Measurements from ENCODE around the gene PLXNA4.

Gene PLXNA4

DNA sequence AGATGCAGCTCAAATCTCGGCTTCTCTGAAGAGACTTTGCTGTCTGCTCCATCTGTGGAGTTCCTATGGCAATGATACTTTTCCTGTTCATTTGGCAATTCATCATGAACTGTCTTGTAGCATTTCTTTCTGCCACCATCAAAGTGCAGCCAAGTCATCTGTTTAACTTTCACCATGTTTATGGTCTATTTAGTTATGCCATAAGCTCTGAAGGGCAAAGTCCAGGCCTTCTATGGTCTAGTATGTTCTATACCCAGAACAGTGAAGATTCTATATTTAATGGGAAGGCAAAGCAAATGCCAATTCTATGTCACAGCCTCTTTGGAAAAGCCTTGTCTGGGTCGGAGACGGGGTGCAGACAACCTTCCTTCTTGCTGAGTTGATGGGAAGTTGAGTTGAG is 472.6 kb downstream of the PLXNA4 start:
- no peak overlapping the region for H3K4me3 ChIP-seq (ENCODE audit: low read depth, low read length)
- TF ChIP-seq, protein P1, sequence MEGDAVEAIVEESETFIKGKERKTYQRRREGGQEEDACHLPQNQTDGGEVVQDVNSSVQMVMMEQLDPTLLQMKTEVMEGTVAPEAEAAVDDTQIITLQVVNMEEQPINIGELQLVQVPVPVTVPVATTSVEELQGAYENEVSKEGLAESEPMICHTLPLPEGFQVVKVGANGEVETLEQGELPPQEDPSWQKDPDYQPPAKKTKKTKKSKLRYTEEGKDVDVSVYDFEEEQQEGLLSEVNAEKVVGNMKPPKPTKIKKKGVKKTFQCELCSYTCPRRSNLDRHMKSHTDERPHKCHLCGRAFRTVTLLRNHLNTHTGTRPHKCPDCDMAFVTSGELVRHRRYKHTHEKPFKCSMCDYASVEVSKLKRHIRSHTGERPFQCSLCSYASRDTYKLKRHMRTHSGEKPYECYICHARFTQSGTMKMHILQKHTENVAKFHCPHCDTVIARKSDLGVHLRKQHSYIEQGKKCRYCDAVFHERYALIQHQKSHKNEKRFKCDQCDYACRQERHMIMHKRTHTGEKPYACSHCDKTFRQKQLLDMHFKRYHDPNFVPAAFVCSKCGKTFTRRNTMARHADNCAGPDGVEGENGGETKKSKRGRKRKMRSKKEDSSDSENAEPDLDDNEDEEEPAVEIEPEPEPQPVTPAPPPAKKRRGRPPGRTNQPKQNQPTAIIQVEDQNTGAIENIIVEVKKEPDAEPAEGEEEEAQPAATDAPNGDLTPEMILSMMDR (IDR thresholded peaks at IDR 0.05; ENCODE audit: low read depth, low read length) = no peak

DNA sequence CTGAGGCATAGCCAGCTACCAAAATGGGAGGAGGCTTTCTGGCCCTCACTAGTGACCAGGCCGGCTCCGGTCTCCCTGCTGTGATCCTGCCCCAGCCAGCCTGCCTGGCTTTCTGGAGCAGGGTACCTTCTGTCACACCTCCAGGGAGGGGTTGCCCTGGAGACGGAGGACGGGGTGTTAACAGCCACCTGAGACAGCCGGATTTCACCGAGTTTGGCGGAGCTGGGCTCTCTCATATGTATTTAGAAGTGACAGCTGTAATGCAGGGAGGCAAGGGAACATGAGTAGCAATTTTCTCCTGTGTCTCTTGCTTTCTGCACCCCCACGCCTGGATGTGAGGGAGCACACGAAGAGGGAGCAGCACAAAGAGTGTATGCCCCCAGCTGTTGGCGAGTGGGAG is 473.3 kb downstream of the PLXNA4 start:
- TF ChIP-seq, protein P1 (IDR thresholded peaks at IDR 0.05; ENCODE audit: low read depth, low read length) = no peak
- H3K4me3 ChIP-seq (ENCODE audit: low read depth, low read length) = no peak overlapping the region

DNA sequence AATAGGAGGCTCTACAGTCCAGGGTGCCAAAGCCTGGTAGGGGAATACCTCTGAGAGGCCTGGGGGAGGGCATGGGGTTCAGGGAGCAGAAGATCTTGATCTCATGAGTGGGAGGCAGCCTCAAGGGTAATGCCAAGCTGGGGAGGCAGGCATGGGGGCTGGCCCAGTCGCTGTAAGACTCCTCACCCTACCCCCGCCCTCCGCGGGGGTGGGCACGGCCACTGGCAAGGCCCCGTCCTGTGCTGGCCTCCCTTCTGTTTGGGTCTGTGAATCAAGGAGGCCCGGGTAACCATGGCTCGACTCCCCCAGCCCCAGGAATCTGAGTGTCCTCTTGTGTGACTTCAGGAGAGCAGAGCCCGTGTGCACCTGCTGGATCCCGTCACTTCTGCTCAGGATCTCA is 473.9 kb downstream of the PLXNA4 start:
- H3K4me3 ChIP-seq (ENCODE audit: low read depth, low read length) = no peak overlapping the region
- TF ChIP-seq, protein P1 (IDR thresholded peaks at IDR 0.05; ENCODE audit: low read depth, low read length) = no peak

DNA sequence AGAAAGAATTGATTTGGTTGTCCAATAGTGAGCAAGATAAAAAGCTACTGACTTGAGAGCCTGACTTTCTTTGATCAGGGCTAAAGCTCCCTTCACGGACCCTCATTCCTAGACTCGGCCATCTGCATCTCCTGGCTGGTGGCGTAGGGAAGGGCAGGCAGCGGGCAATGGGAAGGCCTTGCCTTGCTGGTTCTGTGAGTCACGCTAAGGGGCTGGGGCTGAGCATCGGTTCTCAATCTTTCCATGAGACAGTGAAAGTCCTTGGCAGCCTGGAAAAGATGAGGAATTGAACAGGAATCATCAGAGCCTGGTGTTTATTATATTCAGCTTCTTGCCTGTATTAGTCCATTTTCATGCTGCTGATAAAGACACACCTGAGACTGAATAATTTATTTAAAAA is 475.3 kb downstream of the PLXNA4 start:
- TF ChIP-seq, protein P1 (IDR thresholded peaks at IDR 0.05; ENCODE audit: low read depth, low read length) = no peak
- H3K4me3 ChIP-seq (ENCODE audit: low read depth, low read length) = no peak overlapping the region

DNA sequence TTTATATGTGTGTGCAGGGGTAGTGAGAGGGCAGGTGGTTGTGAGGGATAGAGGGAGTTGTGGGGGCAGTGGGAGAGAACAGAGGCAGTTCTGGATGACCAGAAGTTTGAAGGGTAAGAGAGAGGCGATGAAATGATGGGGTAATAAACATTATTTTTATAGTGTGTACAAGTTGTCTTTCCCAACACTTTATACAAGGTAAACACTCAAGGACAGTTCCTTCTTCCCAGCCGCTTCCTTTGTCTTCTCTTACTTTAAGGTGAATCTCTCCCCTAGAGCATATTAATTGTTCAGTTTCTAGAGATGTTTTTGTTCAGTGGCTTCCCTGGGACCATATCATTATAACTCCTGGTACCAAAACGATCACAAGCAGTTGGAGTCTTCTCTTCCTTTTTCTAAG is 475.8 kb downstream of the PLXNA4 start:
- no peak overlapping the region for H3K4me3 ChIP-seq (ENCODE audit: low read depth, low read length)
- TF ChIP-seq, protein P1 (IDR thresholded peaks at IDR 0.05; ENCODE audit: low read depth, low read length) = no peak

DNA sequence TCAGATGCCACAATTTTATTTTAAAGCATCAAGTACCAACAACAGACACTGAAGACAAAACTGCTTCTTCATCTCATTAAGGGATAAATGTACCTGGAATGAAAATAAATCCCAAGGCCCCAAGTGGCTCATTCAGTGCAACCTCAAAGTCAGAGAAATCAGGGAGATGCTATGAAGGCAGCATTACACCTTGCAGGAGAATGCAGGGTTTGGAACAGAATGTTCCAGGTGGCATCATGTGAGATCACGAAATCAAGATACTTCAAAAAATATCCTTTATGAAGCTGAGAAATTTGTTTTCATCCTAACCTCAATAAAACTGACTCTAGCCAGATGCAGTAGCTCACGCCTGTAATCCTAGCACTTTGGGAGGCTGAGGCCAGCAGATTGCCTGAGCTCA is 477.1 kb downstream of the PLXNA4 start:
- TF ChIP-seq, protein P1 (IDR thresholded peaks at IDR 0.05; ENCODE audit: low read depth, low read length) = no peak
- H3K4me3 ChIP-seq (ENCODE audit: low read depth, low read length) = no peak overlapping the region

DNA sequence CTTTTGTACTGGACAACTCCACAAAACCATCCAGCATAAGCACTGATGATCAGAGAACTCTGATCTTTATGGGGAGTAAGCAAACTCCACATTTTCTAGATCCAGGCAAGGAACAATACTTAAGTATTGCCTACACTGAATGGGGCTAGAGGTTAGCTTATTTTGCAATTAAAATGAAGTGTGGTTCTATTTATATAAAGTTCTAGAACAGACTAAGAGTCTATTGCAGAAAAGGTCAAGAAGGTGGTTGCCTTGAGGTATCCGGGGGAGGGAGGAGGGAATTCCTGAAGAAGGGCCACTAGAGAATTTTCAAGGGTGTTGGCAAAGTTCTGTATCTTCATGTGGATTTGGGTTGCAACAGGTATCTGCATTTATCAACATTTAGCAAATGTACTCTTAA is 477.9 kb downstream of the PLXNA4 start:
- H3K4me3 ChIP-seq (ENCODE audit: low read depth, low read length) = no peak overlapping the region
- TF ChIP-seq, protein P1 (IDR thresholded peaks at IDR 0.05; ENCODE audit: low read depth, low read length) = no peak

Data from WI38 (cell line).